GM18867 (cell line): ENCODE data around the gene APCDD1L.
"Not testable (repeated sequence)": the region's sequence is repeated elsewhere in the genome, so short reads cannot be mapped to it uniquely, and the experiment has no call there.

Experiments used
- ATAC-seq: cut with Tn5 transposase; IDR thresholded peaks from one replicate; pipeline ENCODE4 v1.9.1; 2021; ENCODE audit warnings: mild to moderate bottlenecking, moderate library complexity; ENCODE audit not compliant: unreplicated experiment

The APCDD1L gene

DNA sequence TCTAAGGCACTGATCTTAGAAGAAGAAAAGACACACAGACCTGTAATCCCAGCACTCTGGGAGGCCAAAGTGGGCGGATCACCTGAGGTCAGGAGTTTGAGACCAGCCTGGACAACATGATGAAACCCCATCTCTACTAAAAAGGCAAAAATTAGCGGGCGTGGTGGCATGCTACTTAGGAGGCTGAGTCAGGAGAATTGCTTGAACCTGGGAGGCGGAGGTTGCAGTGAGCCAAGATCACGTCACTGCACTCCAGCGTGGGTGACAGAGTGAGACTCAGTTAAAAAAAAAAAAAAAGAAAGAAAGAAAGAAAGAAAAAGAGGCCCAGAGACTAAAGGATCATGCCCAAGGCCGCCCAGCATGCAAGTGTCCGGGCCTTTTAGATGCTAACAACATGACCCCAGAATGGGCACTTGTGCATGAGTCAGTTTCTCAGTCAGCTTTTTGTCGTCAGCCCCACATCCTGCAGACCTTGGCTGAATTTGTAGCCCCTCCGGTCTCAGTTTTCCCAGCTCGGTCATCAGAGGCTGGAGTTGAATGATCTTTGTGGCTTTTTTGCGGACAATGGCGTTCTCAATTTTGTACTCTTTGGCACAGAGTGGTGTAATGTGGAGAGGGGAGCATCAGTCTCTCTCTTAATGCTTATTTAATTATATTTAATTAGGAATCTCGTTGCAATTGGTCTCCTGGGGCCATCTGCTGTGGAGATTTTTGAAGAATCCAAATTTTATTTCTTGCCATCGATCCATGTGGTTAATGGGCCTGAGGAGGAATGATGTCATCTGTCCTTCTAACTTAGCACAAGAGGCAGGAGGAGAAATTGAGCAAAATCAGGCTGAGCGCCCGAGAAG lies 30.6 kb upstream of the APCDD1L start:
- no peak for ATAC-seq

DNA sequence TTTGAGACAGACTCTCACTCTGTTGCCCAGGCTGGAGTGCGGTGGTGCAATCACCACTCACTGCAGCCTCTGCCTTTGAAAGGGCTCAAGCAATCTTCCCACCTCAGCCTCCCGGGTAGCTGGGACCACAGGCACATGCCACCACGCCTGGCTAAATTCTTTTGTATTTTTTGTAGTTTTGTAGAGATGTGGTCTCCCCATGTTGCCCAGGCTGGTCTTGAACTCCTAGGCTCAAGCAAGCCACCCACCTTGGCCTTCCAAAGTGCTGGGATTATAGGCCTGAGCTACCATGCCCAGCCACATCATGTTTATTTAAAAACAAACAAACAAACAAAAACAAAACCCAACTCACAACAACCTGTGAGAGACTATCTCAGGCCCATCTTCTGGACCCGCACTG lies 29.7 kb upstream of the APCDD1L start:
- ATAC-seq, result no peak

DNA sequence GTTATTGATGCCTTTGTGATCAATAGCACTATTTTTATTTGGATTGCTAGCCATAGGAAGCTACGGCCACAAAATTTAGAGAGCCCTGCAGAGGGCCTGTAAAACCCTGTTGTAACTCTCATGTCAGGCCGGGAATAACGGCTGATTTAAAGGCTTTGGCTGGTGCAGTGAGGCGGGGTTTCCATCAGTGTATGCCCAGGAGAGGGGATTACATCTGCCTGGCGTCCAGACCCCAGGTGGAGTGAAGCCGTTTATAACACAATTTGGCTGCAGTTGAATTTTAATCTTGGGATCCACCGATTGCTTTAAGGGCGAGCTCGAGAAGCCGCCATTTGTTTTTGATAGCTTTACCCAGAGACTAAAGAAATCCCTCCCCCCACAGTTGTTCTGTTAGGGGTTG lies 29.1 kb upstream of the APCDD1L start:
- no peak for ATAC-seq

DNA sequence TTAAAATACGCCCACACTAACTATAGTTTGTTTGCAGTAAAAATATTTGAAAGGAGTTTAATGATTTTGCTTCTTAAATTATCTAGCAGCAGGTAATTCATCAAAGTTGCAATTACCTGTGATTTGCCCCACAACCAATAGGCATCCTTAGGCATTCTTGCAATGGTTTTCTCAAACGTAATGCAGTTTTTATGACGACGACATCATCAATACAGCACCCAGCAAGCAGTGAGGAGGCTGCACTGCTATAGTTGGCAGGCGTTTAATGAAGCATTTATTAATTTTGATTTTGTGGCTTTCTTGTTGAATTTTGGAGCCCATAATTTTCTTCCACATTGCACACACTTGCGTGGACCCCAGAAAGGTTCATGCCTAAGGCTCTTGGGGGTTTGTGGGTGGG lies 28.1 kb upstream of the APCDD1L start:
- ATAC-seq, result no peak

DNA sequence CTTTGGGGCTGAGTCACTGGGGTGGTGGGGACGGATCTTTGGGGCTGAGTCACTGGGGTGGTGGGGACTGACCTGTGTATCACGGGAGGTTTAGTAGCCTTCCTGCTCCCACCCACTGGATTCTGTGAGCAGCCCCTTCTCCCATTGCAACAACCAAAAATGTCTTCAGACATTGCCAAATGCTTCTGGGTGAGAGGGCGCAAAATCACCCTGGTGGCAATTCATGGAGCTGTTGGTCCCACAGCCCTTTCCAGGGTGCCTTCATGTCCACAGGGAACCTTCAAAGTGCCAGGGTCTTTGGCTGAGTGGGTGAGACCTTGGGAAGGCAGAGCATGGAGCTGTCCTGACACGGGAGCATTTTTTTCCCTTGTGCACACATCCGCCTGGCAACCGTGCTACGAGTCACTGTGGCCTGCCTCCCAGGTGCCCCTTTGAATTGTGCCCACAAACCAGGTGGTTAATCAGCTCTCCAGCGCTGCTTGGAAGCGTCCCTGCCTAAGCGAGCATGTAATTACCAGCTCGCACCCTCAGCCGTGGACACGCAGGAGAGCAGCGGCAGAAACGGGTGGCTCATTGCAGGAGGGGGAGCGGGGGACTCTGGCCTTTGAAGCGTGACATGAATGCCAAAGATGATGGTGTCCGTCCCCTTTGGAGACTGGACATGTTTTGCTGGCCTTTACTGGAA lies 27.4 kb upstream of the APCDD1L start:
- no peak for ATAC-seq

DNA sequence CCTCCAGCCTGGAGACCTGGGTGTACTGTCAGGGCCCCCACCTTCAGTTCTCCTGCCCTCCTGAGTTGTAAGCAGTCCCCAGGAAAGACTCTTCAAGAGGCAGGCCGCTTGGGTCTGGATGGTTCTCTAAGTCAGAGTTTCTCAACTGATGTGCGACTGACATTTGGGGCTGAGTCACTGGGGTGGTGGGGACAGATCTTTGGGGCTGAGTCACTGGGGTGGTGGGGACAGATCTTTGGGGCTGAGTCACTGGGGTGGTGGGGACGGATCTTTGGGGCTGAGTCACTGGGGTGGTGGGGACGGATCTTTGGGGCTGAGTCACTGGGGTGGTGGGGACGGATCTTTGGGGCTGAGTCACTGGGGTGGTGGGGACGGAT lies 26.8 kb upstream of the APCDD1L start:
- not testable (repeated sequence) for ATAC-seq

DNA sequence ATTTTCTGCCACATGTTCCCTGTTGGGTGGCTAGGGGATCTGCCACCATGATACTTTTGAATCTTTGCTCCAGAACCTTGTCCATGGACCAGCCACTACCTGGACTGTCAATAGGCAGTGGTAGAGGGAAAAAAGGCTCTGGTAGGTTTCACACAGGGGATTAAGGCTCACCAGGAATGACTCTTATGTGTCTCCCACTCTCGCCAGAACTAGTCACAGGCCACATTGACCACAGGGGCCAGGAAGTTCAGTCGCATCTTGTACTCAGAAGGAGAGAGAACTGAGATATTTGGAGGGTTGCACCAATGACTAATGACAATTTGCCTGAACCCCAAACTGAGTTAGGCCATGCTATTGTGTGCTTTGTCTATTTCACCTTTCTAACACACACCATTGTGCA lies 23.6 kb upstream of the APCDD1L start:
- ATAC-seq, result no peak

DNA sequence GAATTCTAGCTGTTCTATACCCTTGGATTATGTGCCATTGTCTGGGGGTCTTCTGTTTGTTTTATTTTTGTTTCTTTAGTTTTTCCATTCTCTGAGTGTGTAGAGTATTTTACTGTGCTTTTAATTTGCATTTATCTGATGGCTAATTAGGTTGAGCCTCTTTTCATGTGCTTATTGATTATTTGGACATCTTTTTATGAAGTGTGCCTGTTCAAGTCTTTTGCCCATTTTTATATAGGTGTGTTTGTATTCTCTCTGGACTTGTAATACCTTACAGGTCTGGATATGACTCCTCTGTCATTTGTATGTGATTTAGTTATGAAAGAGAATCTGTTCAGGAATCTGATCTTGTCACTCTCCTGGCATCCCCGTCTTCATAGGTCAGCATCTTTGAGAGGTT lies 22.6 kb upstream of the APCDD1L start:
- ATAC-seq, result no peak

DNA sequence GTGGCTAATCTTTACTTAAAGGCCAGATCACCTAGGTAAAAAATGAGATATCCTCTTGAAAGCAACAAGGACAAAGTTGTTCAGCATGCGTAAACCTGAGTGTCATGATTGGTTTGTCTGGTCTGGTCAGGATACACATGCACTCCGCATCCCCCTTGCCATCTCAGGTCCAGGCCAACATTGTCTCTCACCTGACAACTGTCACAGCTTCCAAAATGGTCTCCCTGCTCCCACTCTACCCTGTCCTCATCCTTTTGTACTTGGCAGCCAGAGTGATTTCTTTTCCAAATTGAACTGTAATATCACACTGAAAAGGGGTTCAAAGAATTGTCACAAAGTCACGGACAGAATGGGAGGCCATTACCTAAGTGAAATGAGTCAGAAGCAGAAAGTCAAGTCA lies 21.1 kb upstream of the APCDD1L start:
- ATAC-seq, result no peak

DNA sequence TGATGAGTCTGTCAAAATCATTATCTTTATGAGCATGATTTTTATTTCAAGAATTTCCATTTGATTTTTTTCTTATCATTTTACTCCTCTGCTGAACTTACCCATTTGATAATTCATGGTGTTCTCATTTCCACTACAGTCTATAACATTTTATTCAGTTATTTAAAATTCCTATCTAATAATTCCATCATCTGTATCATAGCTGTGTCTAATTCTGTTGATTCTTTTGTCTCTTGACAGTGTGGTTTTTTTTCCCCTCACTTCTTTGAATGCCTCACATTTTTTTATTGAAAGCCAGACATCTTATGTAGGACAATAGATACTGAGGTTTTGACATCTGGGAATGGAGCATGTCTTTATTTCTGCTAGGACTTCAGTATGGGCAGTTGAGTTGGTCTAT lies 16.5 kb upstream of the APCDD1L start:
- no peak for ATAC-seq

DNA sequence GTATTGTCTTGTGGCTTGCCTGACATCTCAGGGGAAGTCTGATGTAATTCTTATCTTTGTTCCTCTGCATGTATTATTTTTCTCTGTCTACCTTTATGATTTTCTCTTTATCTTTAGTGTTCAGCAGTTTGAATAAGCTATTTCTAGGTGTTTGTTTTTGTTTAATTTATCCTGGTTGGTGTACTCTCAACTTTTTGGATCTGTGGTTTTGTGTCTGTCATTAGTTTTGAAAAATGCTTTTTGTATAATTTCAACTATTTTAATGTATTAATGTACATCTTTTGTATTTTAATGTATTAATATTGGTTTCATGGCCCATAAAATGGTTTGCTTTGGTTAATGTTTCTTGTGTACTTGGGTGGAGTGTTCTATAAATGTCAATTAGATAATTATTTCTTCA lies 15.9 kb upstream of the APCDD1L start:
- no peak for ATAC-seq

DNA sequence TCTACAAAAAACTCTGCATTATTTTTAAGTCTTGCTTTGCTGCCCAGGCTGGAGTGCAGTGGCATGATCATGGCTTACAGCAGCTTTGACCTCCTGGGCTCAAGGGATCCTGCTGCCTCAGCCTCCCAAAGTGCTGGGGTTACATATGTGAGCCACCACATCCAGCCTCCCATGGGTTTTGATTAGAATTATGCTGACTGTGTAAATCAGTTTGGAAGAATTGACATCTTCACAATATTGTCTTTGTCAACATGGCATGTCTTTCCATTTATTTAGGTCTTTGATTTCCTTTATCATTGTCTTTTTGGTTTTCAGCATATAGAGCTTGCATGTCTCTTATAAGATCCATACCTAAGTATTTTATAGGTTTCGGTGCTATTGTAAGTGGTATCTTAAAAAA lies 13.2 kb upstream of the APCDD1L start:
- ATAC-seq, result no peak

DNA sequence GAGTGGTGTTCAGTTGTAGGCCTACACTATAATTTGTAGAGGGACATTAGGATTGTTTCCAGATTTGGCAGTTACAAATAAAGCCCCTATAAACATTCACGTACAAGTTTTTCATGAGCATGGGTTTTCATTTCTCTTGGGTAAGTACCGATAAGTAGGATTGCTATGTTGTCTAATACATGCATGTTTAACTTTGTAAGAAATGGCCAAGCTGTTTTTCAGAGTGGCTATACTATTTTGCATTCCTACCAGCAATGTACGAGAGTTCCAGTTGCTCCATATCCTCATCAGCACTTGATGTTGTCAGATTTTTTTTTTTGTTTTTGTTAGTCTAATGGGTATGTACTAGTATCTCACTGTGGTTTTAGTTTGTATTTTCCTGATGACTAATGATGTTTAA lies 11.2 kb upstream of the APCDD1L start:
- no peak for ATAC-seq

DNA sequence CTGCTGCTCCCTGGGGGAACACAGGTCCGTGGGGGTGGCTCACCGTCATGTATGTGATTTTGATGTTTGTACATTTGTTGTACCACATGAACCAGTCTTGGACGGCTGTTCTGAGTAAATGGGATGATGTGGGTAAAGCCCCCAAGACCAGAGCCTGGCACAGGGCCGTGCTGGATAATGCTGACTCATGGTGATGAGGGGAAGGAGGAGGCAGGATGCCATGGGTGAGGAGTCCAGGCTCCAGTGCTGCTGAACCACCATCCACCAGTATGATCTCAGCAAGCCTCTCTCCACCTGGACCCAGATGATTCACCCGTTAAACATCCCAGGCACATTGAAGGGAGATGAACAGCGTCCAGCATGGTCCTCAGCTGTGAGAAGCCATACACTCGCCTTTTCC lies 9.6 kb upstream of the APCDD1L start:
- ATAC-seq, result no peak

DNA sequence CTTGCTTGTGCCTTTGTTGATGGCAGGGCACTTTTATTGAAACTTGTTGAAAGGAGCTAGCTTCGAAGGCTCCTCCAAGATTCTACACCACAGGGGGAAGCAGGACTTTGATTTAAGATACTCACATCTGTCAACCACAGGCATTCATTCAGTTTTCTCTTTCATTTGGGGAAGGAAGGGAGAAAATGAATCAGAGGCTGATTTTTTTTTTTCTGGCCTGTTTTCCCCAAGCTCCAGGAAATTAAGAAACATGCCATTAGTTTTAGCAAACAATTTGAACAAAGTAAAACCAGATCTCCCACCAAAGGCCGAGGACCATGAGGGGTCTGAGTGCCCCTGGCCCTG lies 8.7 kb upstream of the APCDD1L start:
- no peak for ATAC-seq

DNA sequence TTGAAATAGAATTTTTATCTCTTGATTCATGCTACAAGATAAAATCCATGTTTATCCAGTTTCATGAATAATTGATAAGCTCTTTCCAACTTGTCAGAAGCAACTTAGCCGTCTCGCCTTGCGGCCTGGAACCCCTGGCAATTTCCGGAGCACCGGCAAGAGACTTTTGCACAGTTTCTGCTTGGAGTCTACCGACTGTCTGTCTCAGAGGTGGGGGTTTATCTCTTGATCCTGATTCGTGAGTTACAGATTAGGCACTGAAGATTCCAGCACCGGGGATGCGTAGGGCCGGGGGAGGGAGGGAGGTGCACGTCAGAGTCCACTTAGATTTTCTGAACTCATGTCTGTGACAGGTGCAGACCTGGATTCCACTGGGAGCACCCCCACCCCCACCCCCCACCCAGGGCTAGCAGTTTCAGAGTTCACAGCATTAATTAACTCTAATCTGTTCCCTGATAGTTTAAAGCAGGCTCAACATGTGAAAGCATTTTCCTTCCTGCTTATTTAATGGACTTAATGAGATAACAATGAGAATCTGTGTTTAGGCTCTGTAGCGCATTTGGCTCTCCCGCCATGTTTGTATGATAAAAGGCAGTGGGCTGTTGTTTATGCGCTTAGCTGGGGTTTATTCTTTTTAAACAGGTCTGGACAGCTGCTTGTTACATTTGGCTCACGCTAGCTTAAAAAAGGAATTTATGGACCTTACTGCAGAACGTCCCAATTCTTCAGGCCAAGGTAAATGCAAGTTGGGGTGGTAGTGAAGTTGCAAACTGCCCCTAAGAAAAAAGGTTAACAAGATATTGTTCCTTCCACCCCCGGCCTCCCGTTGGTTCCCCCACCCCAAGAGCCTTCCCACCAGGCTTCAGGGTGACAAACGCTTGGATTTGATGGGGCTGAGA lies 8.1 kb upstream of the APCDD1L start:
- ATAC-seq, result no peak

DNA sequence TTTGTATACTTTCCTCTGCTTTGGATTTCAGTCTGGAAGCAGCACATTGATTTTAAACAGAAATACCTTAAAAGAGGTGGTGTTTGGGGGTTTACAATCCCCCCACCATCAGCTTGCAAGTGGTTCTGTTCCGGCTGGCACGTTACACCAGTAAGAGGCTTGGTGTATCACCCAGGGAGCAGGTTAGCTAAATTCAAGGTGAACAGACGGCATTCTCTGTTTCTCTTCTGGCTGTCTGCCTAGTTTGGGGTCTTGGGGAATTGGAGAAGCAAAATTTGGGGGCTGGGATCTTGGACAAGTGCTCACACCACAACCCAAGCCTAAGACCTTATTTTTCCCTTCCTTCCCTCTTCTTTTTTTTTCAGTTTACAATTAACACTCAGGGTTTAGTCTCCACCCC lies 7.5 kb upstream of the APCDD1L start:
- ATAC-seq, result no peak

DNA sequence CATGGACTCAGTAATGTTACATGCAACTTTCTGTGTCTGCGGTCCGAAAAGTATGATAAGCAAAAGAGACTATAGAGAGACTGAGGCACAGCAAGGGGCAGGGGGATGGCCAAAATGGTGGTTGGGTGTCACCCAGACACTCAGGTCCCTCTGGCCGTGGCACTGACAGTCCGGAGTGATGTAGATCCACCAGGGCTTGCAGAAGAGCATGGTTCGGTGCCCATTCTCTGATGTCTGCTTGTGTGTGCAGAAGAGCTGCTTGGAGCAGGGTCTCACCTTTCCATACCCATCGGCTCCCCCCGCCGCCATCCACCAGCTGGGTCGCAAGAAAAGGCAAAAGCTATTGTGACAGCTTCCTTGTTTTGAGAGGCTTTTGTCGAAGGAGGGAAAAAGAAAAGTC lies 6.6 kb upstream of the APCDD1L start:
- no peak for ATAC-seq

DNA sequence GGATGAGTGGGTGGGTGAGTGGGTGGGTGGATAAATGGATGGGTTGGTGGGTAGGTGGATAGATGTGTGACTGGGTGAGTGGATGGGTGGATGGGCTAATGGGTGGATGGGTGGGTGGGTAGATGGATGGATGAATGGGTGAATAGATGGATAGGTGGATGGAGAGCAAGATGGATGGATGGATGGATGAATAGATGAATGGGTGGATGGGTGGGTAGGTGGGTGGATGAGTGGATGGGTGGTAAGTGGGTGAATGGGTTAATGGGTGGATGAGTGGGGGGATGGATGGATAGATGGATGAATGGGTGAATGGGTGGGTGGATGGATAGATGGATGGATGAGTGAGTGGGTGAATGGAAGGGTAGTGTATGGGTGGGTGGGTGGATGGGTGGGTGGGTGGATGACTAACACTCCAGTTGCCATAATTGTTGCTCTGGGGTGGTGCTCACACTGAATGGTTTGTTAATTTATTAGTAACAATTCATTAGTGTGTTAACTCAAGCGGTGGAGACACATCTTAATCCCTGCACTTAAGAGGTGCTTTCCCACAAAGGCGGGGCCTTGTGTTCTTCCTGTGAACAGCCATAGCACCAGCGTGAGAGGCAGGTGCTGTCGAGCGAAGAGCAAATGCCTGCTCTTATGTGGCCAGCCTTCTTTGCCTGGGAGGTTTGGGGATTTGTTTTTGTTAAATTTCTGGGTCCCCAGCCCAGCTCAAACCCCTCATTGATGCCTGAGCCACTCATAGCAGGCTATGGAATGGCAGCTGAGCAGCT lies 4.9 kb upstream of the APCDD1L start:
- ATAC-seq, result no peak

DNA sequence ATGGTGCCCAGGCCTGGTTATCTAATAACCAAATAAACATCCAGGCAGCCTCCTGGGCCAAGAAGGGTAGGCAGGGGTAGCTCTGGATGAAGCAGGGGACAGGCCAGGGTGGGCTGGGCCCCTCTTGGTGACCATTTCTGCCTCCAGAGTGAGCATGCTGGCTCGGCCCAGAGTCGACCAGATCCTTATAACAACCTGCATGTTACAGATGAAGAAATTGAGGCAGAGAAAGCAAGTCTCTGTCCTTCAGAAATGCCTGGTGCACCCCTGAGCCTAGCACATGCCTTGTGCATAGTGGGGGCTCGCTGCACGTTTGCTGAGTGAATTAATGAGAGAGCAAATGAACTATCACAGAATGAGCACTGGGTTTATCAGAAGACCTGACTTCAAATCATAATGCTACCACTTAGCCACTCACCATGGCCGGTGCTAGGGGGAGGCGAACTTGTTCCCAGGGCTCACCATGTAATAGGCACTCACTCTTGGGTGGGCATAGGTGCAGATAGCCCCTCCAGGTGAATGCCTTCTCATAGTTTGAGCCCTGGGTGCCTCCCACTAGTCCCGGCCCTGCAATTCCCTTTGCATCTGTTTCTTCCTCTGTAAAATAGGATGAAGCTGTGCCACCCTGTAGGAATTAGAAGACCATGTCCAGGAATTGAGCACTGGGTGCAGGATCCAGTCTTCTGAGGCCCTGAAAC lies 3.8 kb upstream of the APCDD1L start:
- ATAC-seq, result no peak
